NB4 (cell line): ENCODE results near the gene GSC.

Source experiments
- CTCF ChIP-seq: IDR thresholded peaks from one replicate; pipeline ENCODE4 v1.5.1; 2012; ENCODE audit warnings: low read depth, low read length
- MAX ChIP-seq: IDR thresholded peaks from 2 replicates; pipeline ENCODE4 v1.6.1; 2011; ENCODE audit warnings: low read depth, low read length
- MYC ChIP-seq: IDR thresholded peaks from 2 replicates; pipeline ENCODE4 v1.6.1; 2011; ENCODE audit warnings: low read depth, low read length
- POLR2A ChIP-seq: IDR thresholded peaks from 2 replicates; pipeline ENCODE4 v1.6.1; 2011; ENCODE audit warnings: mild to moderate bottlenecking; ENCODE audit not compliant: insufficient read length; ENCODE audit errors: extremely low read depth

GRCh38 chr14:94722397-94722796 is 47.5 kb downstream of the GSC start:
- TF ChIP-seq POLR2A (no peak), CTCF (no peak), MYC (no peak), MAX (no peak)
